NCI-H1694 treated with DMSO at 0.1 percent for 48 hours (cell line): ENCODE results near the gene ACSS1.

Source experiments
- DNase-seq: peaks from one replicate; lab custom pipeline; 2025; lab: John Stamatoyannopoulos, UW

Gene ACSS1

GRCh38 chr20:24992487-24993205 lies 65.3 kb downstream of the ACSS1 start, which contains the start of gene APMAP:
Gene APMAP (minus strand): TSS chr20:24992751. CDS start chr20:24992688, 63 bp downstream.
- DNase-seq = peak; percentile 78

GRCh38 chr20:24991897-24992486 lies 65.9 kb downstream of the ACSS1 start:
- DNase-seq = no peak

- no peak for DNase-seq
These were observed 67.1 kb downstream of the ACSS1 start for GRCh38 chr20:24990810-24991252.

- no peak for DNase-seq
These were observed 68.8 kb downstream of the ACSS1 start for GRCh38 chr20:24989162-24989561.

GRCh38 chr20:24987873-24988835 lies 69.8 kb downstream of the ACSS1 start:
- DNase-seq = no peak

- DNase-seq = no peak
These were observed 70.7 kb downstream of the ACSS1 start for GRCh38 chr20:24987244-24987643.

- DNase-seq = no peak
These were observed 71.4 kb downstream of the ACSS1 start for GRCh38 chr20:24986436-24987015.

GRCh38 chr20:24985802-24986201 lies 72.1 kb downstream of the ACSS1 start:
- no peak for DNase-seq

- no peak for DNase-seq
These were observed 72.8 kb downstream of the ACSS1 start for GRCh38 chr20:24984961-24985640.

- DNase-seq = no peak
These were observed 74.0 kb downstream of the ACSS1 start for GRCh38 chr20:24983896-24984295.

GRCh38 chr20:24981790-24982189 lies 76.1 kb downstream of the ACSS1 start:
- DNase-seq = no peak

GRCh38 chr20:24981282-24981681 lies 76.7 kb downstream of the ACSS1 start:
- DNase-seq = no peak

- no peak for DNase-seq
These were observed 77.5 kb downstream of the ACSS1 start for GRCh38 chr20:24980291-24981053.

- DNase-seq = no peak
These were observed 78.6 kb downstream of the ACSS1 start for GRCh38 chr20:24979036-24979960.

- no peak for DNase-seq
These were observed 79.4 kb downstream of the ACSS1 start for GRCh38 chr20:24978513-24978912.

- no peak for DNase-seq
These were observed 80.1 kb downstream of the ACSS1 start for GRCh38 chr20:24977797-24978196.

- no peak for DNase-seq
These were observed 80.6 kb downstream of the ACSS1 start for GRCh38 chr20:24977336-24977735.

- no peak for DNase-seq
These were observed 85.6 kb downstream of the ACSS1 start for GRCh38 chr20:24972341-24972740.

- no peak for DNase-seq
These were observed 86.4 kb downstream of the ACSS1 start for GRCh38 chr20:24971376-24972101.
